CD14-positive monocyte (primary cell): ENCODE results near the gene SCAF11. TPM values are rescaled to one million over a fixed set of nuclear protein-coding genes. Genes with fewer than 3 reads are reported as not detected.

ENCODE experiments used
- DNase-seq, 3 donors: peaks; one replicate each; pipeline ENCODE4 v3.0.0-alpha.2; 2011 to 2022
- H2AFZ ChIP-seq: 2 replicates; pipeline ENCODE4 v1.6.0; 2012; ENCODE audit warnings: mild to moderate bottlenecking, low read depth, low read length, inconsistent platforms; ENCODE audit not compliant: insufficient read depth, poor library complexity, severe bottlenecking
- H3K27ac ChIP-seq, 2 donors: 1 replicate in 1 of 2; 2 replicates in 1 of 2; pipeline ENCODE4 v1.5.1; 2012 to 2013; ENCODE audit warnings: low read length in 2 of 2, control low read depth in 1 of 2, inconsistent platforms in 1 of 2, low read depth in 1 of 2, mild to moderate bottlenecking in 1 of 2
- H3K27me3 ChIP-seq, 2 donors: one replicate each; pipeline versions ENCODE4 v1.6.0 to v1.6.1; 2011 to 2013; ENCODE audit warnings: low read length in 2 of 2; ENCODE audit not compliant: control insufficient read depth in 2 of 2, insufficient read depth in 2 of 2
- H3K36me3 ChIP-seq, 2 donors: replicated peaks in 1 of 2; 1 replicate in 1 of 2; 2 replicates in 1 of 2; pipeline versions ENCODE4 v1.5.1 to v1.6.1; 2012 to 2013; ENCODE audit warnings: low read length in 2 of 2, control low read depth in 1 of 2, inconsistent platforms in 1 of 2, mild to moderate bottlenecking in 1 of 2; ENCODE audit not compliant: insufficient read depth in 2 of 2, control insufficient read depth in 1 of 2
- H3K4me1 ChIP-seq, 2 donors: 1 replicate in 1 of 2; 2 replicates in 1 of 2; pipeline versions ENCODE4 v1.5.1 to v1.6.1; 2012 to 2013; ENCODE audit warnings: low read length in 2 of 2, control low read depth in 1 of 2, inconsistent platforms in 1 of 2, mild to moderate bottlenecking in 1 of 2, moderate library complexity in 1 of 2; ENCODE audit not compliant: insufficient read depth in 2 of 2, control insufficient read depth in 1 of 2
- H3K4me2 ChIP-seq: replicated peaks from 2 replicates; pipeline ENCODE3; 2012; ENCODE audit warnings: low read length, moderate library complexity, mild to moderate bottlenecking; ENCODE audit not compliant: poor library complexity, severe bottlenecking; ENCODE audit errors: extremely low read depth
- H3K4me3 ChIP-seq, 3 experiments: fragments of 200-600 bp in 1 of 3; sonication (generic) in 1 of 3; replicated peaks in 1 of 3; 1 replicate in 2 of 3; 2 replicates in 1 of 3; pipeline ENCODE4 v1.5.1; 2011 to 2013; ENCODE audit warnings: low read length in 3 of 3, mild to moderate bottlenecking in 3 of 3, control low read depth in 2 of 3, low read depth in 2 of 3, inconsistent platforms in 1 of 3, moderate library complexity in 1 of 3
- H3K79me2 ChIP-seq: 2 replicates; pipeline ENCODE4 v1.6.0; 2012; ENCODE audit warnings: mild to moderate bottlenecking, control low read depth, inconsistent platforms, low read length, moderate library complexity; ENCODE audit not compliant: insufficient read depth
- H3K9ac ChIP-seq: 2 replicates; pipeline ENCODE4 v1.6.0; 2017; ENCODE audit warnings: low read length, mild to moderate bottlenecking; ENCODE audit not compliant: insufficient read depth, poor library complexity, severe bottlenecking
- H3K9me3 ChIP-seq, 2 donors: replicated peaks in 1 of 2; 1 replicate in 1 of 2; 2 replicates in 1 of 2; pipeline versions ENCODE4 v1.5.1 to v1.6.1; 2012 to 2013; ENCODE audit warnings: low read length in 2 of 2, control low read depth in 1 of 2; ENCODE audit not compliant: control insufficient read depth in 1 of 2, insufficient read depth in 1 of 2
- H4K20me1 ChIP-seq: 2 replicates; pipeline ENCODE4 v1.6.0; 2012; ENCODE audit warnings: mild to moderate bottlenecking, low read length, control low read depth, moderate library complexity; ENCODE audit not compliant: insufficient read depth
- H3K27ac Mint-ChIP-seq, 7 donors: one replicate each; pipeline ENCODE4 v1.8.0; 2020; ENCODE audit warnings: mild to moderate bottlenecking in 7 of 7, mixed read lengths in 7 of 7, moderate library complexity in 6 of 7, inconsistent platforms in 2 of 7
- H3K27me3 Mint-ChIP-seq, 3 donors: one replicate each; pipeline ENCODE4 v1.8.0; 2021 to 2022; ENCODE audit warnings: low read depth in 3 of 3, mild to moderate bottlenecking in 3 of 3, mixed read lengths in 3 of 3, moderate library complexity in 3 of 3, inconsistent platforms in 1 of 3
- H3K36me3 Mint-ChIP-seq, 2 donors: one replicate each; pipeline ENCODE4 v1.8.0; 2020; ENCODE audit warnings: mixed read lengths in 2 of 2, inconsistent platforms in 1 of 2, mild to moderate bottlenecking in 1 of 2
- H3K4me1 Mint-ChIP-seq: one replicate; pipeline ENCODE4 v1.8.0; 2020; ENCODE audit warnings: mild to moderate bottlenecking, mixed read lengths
- H3K4me3 Mint-ChIP-seq, 2 donors: one replicate each; pipeline ENCODE4 v1.8.0; 2020; ENCODE audit warnings: mild to moderate bottlenecking in 2 of 2, mixed read lengths in 2 of 2, moderate library complexity in 1 of 2
- H3K9me3 Mint-ChIP-seq, 7 donors: one replicate each; pipeline ENCODE4 v1.8.0; 2020 to 2022; ENCODE audit warnings: mixed read lengths in 7 of 7, mild to moderate bottlenecking in 6 of 7, moderate library complexity in 6 of 7, inconsistent platforms in 2 of 7
- WGBS: methylation state at CpG from one replicate; pipeline ENCODE4 v1.1.5; 2013; ENCODE audit warnings: missing lambda C conversion rate; ENCODE audit not compliant: insufficient coverage; 5-methylcytosine and 5-hydroxymethylcytosine counted together
- intact Hi-C, 2 donors: fragments of 100-400 bp; cut with micrococcal nuclease; formaldehyde crosslinking; loops; one replicate each; pipeline versions ENCODE4 v1.15.0 to v1.15.1; 2023
- polyA plus RNA-seq, 3 donors: library from polyadenylated mRNA; depleted of rRNA in 1 of 3; unstranded in 2 of 3; stranded (reverse) in 1 of 3; fragments of 300-500 nt in 2 of 3; fragments of >200 nt in 1 of 3; fragmentation: Illumina TruSeq in 2 of 3; gene quantifications; 1 replicate in 2 of 3; 2 replicates in 1 of 3; pipeline ENCODE4 v1.2.3, GENCODE V29; 2012 to 2021
- TF ChIP-seq, protein P1 (sequence below): fragments of 200-600 bp; IDR thresholded peaks from one replicate; pipeline ENCODE4 v1.8.0; 2022; ENCODE audit warnings: antibody characterized with exemption, mild to moderate bottlenecking

SCAF11 gene
- polyA plus RNA-seq, 3 donors, result 32.6 to 73.4 (median 56.1) TPM

- Histone ChIP-seq H3K4me1 (peaks cover 40 to 55% of the 10 kb centered on the region in 2 donors), H3K4me3 (peak overlapping the region; percentile 71 to 87 (median 83)), H3K9ac (peak overlapping the region; percentile 97), H3K9me3 (no peaks in the 10 kb centered on the region), H3K27me3 (no peaks in the 10 kb centered on the region), H2AFZ (peak overlapping the region; percentile 68), H3K27ac (peak overlapping the region; percentile 96 to 99), H4K20me1 (peaks cover 24% of the 10 kb centered on the region), H3K4me2 (peak overlapping the region; percentile 93), H3K79me2 (peaks cover 55% of the 10 kb centered on the region), H3K36me3 (no peaks in the 10 kb centered on the region)
- H3K4me3 Mint-ChIP-seq, result peak overlapping the region; percentile 96 to 98
- WGBS, result under 1% methylated on average over 58 of the region's 71 CpGs
- peaks cover 0 to 3% (median 0%) of the 10 kb centered on the region in 3 donors for H3K27me3 Mint-ChIP-seq
- H3K4me1 Mint-ChIP-seq, result peaks cover 45% of the 10 kb centered on the region
- peaks cover 22 to 23% of the 10 kb centered on the region in 2 donors for H3K36me3 Mint-ChIP-seq
- H3K27ac Mint-ChIP-seq, result peak overlapping the region; percentile 95 to 98 (median 97)
- peak; percentile 61 to 68 (median 65) for DNase-seq
- TF ChIP-seq, protein P1, sequence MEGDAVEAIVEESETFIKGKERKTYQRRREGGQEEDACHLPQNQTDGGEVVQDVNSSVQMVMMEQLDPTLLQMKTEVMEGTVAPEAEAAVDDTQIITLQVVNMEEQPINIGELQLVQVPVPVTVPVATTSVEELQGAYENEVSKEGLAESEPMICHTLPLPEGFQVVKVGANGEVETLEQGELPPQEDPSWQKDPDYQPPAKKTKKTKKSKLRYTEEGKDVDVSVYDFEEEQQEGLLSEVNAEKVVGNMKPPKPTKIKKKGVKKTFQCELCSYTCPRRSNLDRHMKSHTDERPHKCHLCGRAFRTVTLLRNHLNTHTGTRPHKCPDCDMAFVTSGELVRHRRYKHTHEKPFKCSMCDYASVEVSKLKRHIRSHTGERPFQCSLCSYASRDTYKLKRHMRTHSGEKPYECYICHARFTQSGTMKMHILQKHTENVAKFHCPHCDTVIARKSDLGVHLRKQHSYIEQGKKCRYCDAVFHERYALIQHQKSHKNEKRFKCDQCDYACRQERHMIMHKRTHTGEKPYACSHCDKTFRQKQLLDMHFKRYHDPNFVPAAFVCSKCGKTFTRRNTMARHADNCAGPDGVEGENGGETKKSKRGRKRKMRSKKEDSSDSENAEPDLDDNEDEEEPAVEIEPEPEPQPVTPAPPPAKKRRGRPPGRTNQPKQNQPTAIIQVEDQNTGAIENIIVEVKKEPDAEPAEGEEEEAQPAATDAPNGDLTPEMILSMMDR, result no peak
- H3K9me3 Mint-ChIP-seq, result peaks cover 0 to 4% (median 0%) of the 10 kb centered on the region in 7 donors
- intact Hi-C loops, result loop anchor here (5.0 to 10.0 kb wide), 5 partner anchors 235 to 675 kb away; partner anchors contain the start of genes ARID2 (in 1 of the 2) and SLC38A2 (in 1 of the 2)
Observed at GRCh38 chr12:45989721-45990467, 480 bp downstream of the SCAF11 start.

DNA sequence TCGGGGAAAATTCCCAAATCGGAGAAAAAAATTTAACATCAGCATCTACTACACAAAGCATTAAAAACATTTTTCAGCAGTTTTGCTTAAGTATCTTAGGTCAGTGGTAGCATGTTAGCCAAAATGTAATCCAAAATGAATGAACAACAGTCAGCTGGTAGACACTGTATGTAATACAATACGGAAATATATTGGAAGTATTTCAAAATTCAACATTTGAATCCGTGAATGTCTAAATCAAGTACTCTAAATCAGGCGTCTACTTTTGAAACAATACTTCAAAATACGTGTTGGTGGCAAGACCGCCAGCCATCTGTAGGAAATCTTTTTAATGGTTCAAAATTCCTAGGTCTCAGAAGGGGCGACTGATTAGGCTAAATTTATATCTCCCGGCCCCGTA, 1.1 kb downstream of the SCAF11 start:
- Mint-ChIP-seq H3K4me1 (peaks cover 51% of the 10 kb centered on the region), H3K9me3 (peaks cover 0 to 4% (median 0%) of the 10 kb centered on the region in 7 donors), H3K36me3 (peaks cover 22 to 26% of the 10 kb centered on the region in 2 donors), H3K27me3 (peaks cover 0 to 1% (median 0%) of the 10 kb centered on the region in 3 donors), H3K27ac (peak overlapping the region; percentile 95 to 98 (median 97)), H3K4me3 (peak overlapping the region; percentile 96 to 98)
- Histone ChIP-seq H3K9me3 (no peaks in the 10 kb centered on the region), H3K27me3 (no peaks in the 10 kb centered on the region), H4K20me1 (peaks cover 27% of the 10 kb centered on the region), H3K36me3 (no peaks in the 10 kb centered on the region), H3K27ac (peak overlapping the region; percentile 96 to 99), H3K79me2 (peaks cover 61% of the 10 kb centered on the region), H3K4me3 (peak overlapping the region; percentile 71 to 87 (median 83)), H2AFZ (peak overlapping the region; percentile 68), H3K9ac (peak overlapping the region; percentile 97), H3K4me1 (peaks cover 44 to 62% of the 10 kb centered on the region in 2 donors), H3K4me2 (peak overlapping the region; percentile 93)
- TF ChIP-seq, protein P1, result no peak
- intact Hi-C loops, result loop anchor here in 1 of 2 donors (10.0 kb wide), 1 partner anchor 236 kb away; no protein-coding TSS in a partner anchor
- no peak for DNase-seq
- WGBS, result 0% methylated on average over 4 of the region's 10 CpGs
